A549 (cell line): ENCODE measurements around the gene PADI2. TPM values are rescaled to one million over a fixed set of nuclear protein-coding genes. Genes with fewer than 3 reads are reported as not detected.

Source experiments
- ATAC-seq, 2 experiments: fragments of 200-7000 bp in 1 of 2; fragments of >200 bp in 1 of 2; cut with Nextera tagmentation in 1 of 2; cut with Tn5 transposase in 1 of 2; 3 replicates each; pipeline versions ENCODE4 v1.8.0 to v1.9.1; 2018 to 2020; ENCODE audit warnings: mild to moderate bottlenecking in 1 of 2, moderate library complexity in 1 of 2
- CTCF ChIA-PET: fragments of 300-600 bp; sonication (Branson Sonifier 250); formaldehyde crosslinking; extraction: SDS; loops from one replicate; lab custom pipeline; 2021; ENCODE audit warnings: antibody characterized with exemption, inconsistent platforms; lab: Yijun Ruan, JAX
- POLR2A ChIA-PET: fragments of 350-600 bp; formaldehyde crosslinking; extraction: SDS; loops from one replicate; lab custom pipeline; 2021; ENCODE audit warnings: antibody characterized with exemption, inconsistent platforms; lab: Yijun Ruan, JAX
- DNase-seq, 2 experiments: peaks; one replicate each; pipeline versions ENCODE4 v3.0.0 to v3.0.0-alpha.2; 2011 to 2016; ENCODE audit warnings: low read depth in 1 of 2, low spot score in 1 of 2
- FAIRE-seq: peaks from 2 replicates; lab custom pipeline; 2011; peaks lifted over from hg19 to GRCh38; lab: Jason Lieb, UNC
- H3K27ac ChIP-seq, 2 experiments: fragments of >200 bp; sonication (Bioruptor Twin); formaldehyde crosslinking; 3 replicates each; pipeline ENCODE4 v1.5.1; 2016 to 2017
- H3K4me1 ChIP-seq: fragments of >200 bp; sonication (Bioruptor Twin); formaldehyde crosslinking; 3 replicates; pipeline ENCODE4 v1.6.1; 2016
- H3K4me2 ChIP-seq: fragments of >200 bp; sonication (Bioruptor Twin); formaldehyde crosslinking; 3 replicates; pipeline ENCODE4 v1.6.1; 2016
- H3K4me3 ChIP-seq: fragments of >200 bp; sonication (Bioruptor Twin); formaldehyde crosslinking; 3 replicates; pipeline ENCODE4 v1.5.1; 2016
- H3K9me3 ChIP-seq: fragments of >200 bp; sonication (Bioruptor Twin); formaldehyde crosslinking; 3 replicates; pipeline ENCODE4 v1.6.1; 2016
- EHMT2 ChIP-seq: fragments of 200-600 bp; sonication (generic); IDR thresholded peaks from 2 replicates; pipeline ENCODE4 v1.6.1; 2016; ENCODE audit warnings: antibody characterized with exemption, low read depth, mild to moderate bottlenecking, moderate library complexity
- HOXA7 ChIP-seq: fragments of 250-450 bp; sonication (Bioruptor Pico); IDR thresholded peaks from 2 replicates; pipeline ENCODE4 v1.5.0; 2020; ENCODE audit warnings: mild to moderate bottlenecking, moderate library complexity
- MAFK ChIP-seq: fragments of 450-650 bp; IDR thresholded peaks from 2 replicates; pipeline ENCODE4 v1.6.1; 2014; ENCODE audit not compliant: partially characterized antibody
- RCOR1 ChIP-seq: fragments of 150-350 bp; IDR thresholded peaks from 2 replicates; pipeline ENCODE4 v1.6.1; 2014; ENCODE audit warnings: antibody characterized with exemption, low read length, low read depth
- WGBS: methylation state at CpG from one replicate; pipeline ENCODE4 v1.1.6; 2017; ENCODE audit errors: missing lambda C conversion rate; 5-methylcytosine and 5-hydroxymethylcytosine counted together
- polyA plus RNA-seq, 4 experiments: library from polyadenylated mRNA; depleted of rRNA in 3 of 4; stranded (reverse); fragments of >200 nt; fragmentation: RNase III in 1 of 4; extraction: RNeasy Plus Mini Kit Qiagen cat#74134 plus additional on column Dnase treatment in 1 of 4; gene quantifications; 2 replicates in 3 of 4; 3 replicates in 1 of 4; pipeline ENCODE4 v1.2.3, GENCODE V29; 2011 to 2017

PADI2 gene
- polyA plus RNA-seq, 2 of the 4 experiments (the other 2 are of a cell fraction), result 1.1 to 1.3 TPM

GRCh38 chr1:17017435-17017834, 101.8 kb downstream of the PADI2 start:
- H3K4me1 ChIP-seq, result peaks cover 2% of the 10 kb centered on the region; the same call in 2 of the 3 replicates
- ATAC-seq, result no peak
- 97% methylated on average over 7 of the region's 7 CpGs for WGBS
- TF ChIP-seq EHMT2 (no peak), MAFK (no peak), RCOR1 (no peak), HOXA7 (CRISPR knock-in tag) (no peak)
- no peak overlapping the region for H3K4me3 ChIP-seq
- no peak overlapping the region for H3K4me2 ChIP-seq
- no peak for DNase-seq
- FAIRE-seq, result no peak
- no peak overlapping the region for H3K27ac ChIP-seq
- ChIA-PET POLR2A (no interaction called here), CTCF (interaction anchor here (0.6 to 1.3 kb wide), 3 partner anchors 11 to 66 kb away, joined by 3 read pairs; no protein-coding TSS in a partner anchor)
- no peaks in the 10 kb centered on the region for H3K9me3 ChIP-seq

Other genes with a start within 250 kb of the PADI2 start
- 56.2 TPM in 1 of 2 replicates, not detected in the other for gene RNU1-2, start 223.5 kb downstream of the PADI2 start, polyA plus RNA-seq (2011; rRNA removed)
- 6.5 to 8.5 TPM (median 6.6 TPM) in 3 replicates for gene RNU1-2, start 223.5 kb downstream of the PADI2 start, polyA plus RNA-seq (2017; fragmentation: RNase III; extraction: RNeasy Plus Mini Kit Qiagen cat#74134 plus additional on column Dnase treatment)
- 4.4 TPM in 2 replicates for gene CROCC, start 197.5 kb downstream of the PADI2 start, polyA plus RNA-seq (2011; rRNA removed)
- gene CROCC, start 197.5 kb downstream of the PADI2 start, polyA plus RNA-seq (2017; fragmentation: RNase III; extraction: RNeasy Plus Mini Kit Qiagen cat#74134 plus additional on column Dnase treatment), result 6.8 to 11.8 TPM (median 10.6 TPM) in 3 replicates
- 0.45 and 0.56 TPM in 2 replicates for gene MFAP2, start 138.8 kb downstream of the PADI2 start, polyA plus RNA-seq (2011; rRNA removed)
- 0.46 to 0.90 TPM (median 0.66 TPM) in 3 replicates for gene MFAP2, start 138.8 kb downstream of the PADI2 start, polyA plus RNA-seq (2017; fragmentation: RNase III; extraction: RNeasy Plus Mini Kit Qiagen cat#74134 plus additional on column Dnase treatment)
- gene ATP13A2, start 107.5 kb downstream of the PADI2 start, polyA plus RNA-seq (2011; rRNA removed), result 7.9 and 11.7 TPM in 2 replicates
- gene ATP13A2, start 107.5 kb downstream of the PADI2 start, polyA plus RNA-seq (2017; fragmentation: RNase III; extraction: RNeasy Plus Mini Kit Qiagen cat#74134 plus additional on column Dnase treatment), result 18.5 to 25.7 TPM (median 23.1 TPM) in 3 replicates
- gene SDHB, start 65.4 kb downstream of the PADI2 start, polyA plus RNA-seq (2011; rRNA removed), result 262 and 343 TPM in 2 replicates
- 111 to 122 TPM (median 114 TPM) in 3 replicates for gene SDHB, start 65.4 kb downstream of the PADI2 start, polyA plus RNA-seq (2017; fragmentation: RNase III; extraction: RNeasy Plus Mini Kit Qiagen cat#74134 plus additional on column Dnase treatment)
- gene PADI1, start 85.7 kb upstream of the PADI2 start, polyA plus RNA-seq (2011; rRNA removed), result 1.1 and 1.4 TPM in 2 replicates
- gene PADI1, start 85.7 kb upstream of the PADI2 start, polyA plus RNA-seq (2017; fragmentation: RNase III; extraction: RNeasy Plus Mini Kit Qiagen cat#74134 plus additional on column Dnase treatment), result 1.7 to 2.3 TPM (median 2.0 TPM) in 3 replicates
- 2.4 and 2.8 TPM in 2 replicates for gene PADI3, start 129.6 kb upstream of the PADI2 start, polyA plus RNA-seq (2011; rRNA removed)
- 0.99 to 1.5 TPM (median 1.4 TPM) in 3 replicates for gene PADI3, start 129.6 kb upstream of the PADI2 start, polyA plus RNA-seq (2017; fragmentation: RNase III; extraction: RNeasy Plus Mini Kit Qiagen cat#74134 plus additional on column Dnase treatment)
- not detected in 2 replicates for gene PADI4, start 188.7 kb upstream of the PADI2 start, polyA plus RNA-seq (2011; rRNA removed)
- not detected in 3 replicates for gene PADI4, start 188.7 kb upstream of the PADI2 start, polyA plus RNA-seq (2017; fragmentation: RNase III; extraction: RNeasy Plus Mini Kit Qiagen cat#74134 plus additional on column Dnase treatment)